ENCODE results near the gene PSMB2. TPM values are rescaled to one million over a fixed set of nuclear protein-coding genes. Genes with fewer than 3 reads are reported as not detected.
A peak's percentile ranks its signal among the peaks of the same experiment; 100 is the strongest.

Gene PSMB2
- total and polyA plus RNA-seq, 7 donors = 38.6 to 117 (median 68.2) TPM

- 63 to 78% (median 64%) methylated on average over 3 of the region's 3 CpGs for WGBS, 3 donors
- no peak for ATAC-seq
- no peak for TF ChIP-seq CTCF (IDR thresholded peaks at IDR 0.05)
- Histone ChIP-seq H3K4me1 (no peaks in the 10 kb centered on the region), H3K27me3 (ENCODE audit: insufficient read depth in 3 of 3, low read length in 2 of 3) (no peaks in the 10 kb centered on the region), H3K36me3 (ENCODE audit: insufficient read depth in 1 of 2, low read depth in 1 of 2) (peaks cover 11 to 52% of the 10 kb centered on the region in 2 donors), H3K4me3 (no peak overlapping the region), H3K9me3 (no peaks in the 10 kb centered on the region), H3K27ac (no peak overlapping the region)
- no peak for DNase-seq
- intact Hi-C loops (cut with DNase I) = no loop called here
Observed at GRCh38 chr1:35599411-35599810, 41.9 kb downstream of the PSMB2 start.

GRCh38 chr1:35598895-35599294, 42.4 kb downstream of the PSMB2 start:
- no peaks in the 10 kb centered on the region for H3K27me3 ChIP-seq (ENCODE audit: insufficient read depth in 3 of 3, low read length in 2 of 3)
- no peak overlapping the region for H3K4me3 ChIP-seq
- H3K9me3 ChIP-seq = no peaks in the 10 kb centered on the region
- intact Hi-C loops (cut with DNase I) = no loop called here
- H3K36me3 ChIP-seq (ENCODE audit: insufficient read depth in 1 of 2, low read depth in 1 of 2) = peaks cover 11 to 47% of the 10 kb centered on the region in 2 donors
- ATAC-seq = no peak
- no peaks in the 10 kb centered on the region for H3K4me1 ChIP-seq
- 64 to 70% (median 64%) methylated on average over 2 of the region's 2 CpGs for WGBS, 3 donors
- TF ChIP-seq CTCF (IDR thresholded peaks at IDR 0.05) = no peak
- no peak overlapping the region for H3K27ac ChIP-seq
- no peak for DNase-seq

GRCh38 chr1:35597870-35598269, 43.5 kb downstream of the PSMB2 start:
- Histone ChIP-seq H3K36me3 (ENCODE audit: insufficient read depth in 1 of 2, low read depth in 1 of 2) (peaks cover 4 to 36% of the 10 kb centered on the region in 2 donors), H3K27ac (no peak overlapping the region), H3K4me1 (no peaks in the 10 kb centered on the region), H3K9me3 (no peaks in the 10 kb centered on the region), H3K27me3 (ENCODE audit: insufficient read depth in 3 of 3, low read length in 2 of 3) (no peaks in the 10 kb centered on the region), H3K4me3 (no peak overlapping the region)
- intact Hi-C loops (cut with DNase I) = no loop called here
- TF ChIP-seq CTCF (IDR thresholded peaks at IDR 0.05) = no peak
- WGBS, 3 donors = 83 to 91% (median 90%) methylated on average over 5 of the region's 5 CpGs
- ATAC-seq (no peak), DNase-seq (no peak)

GRCh38 chr1:35595684-35596083, 45.6 kb downstream of the PSMB2 start:
- H3K36me3 ChIP-seq (ENCODE audit: insufficient read depth in 1 of 2, low read depth in 1 of 2) = peaks cover 4 to 15% of the 10 kb centered on the region in 2 donors
- WGBS, 3 donors = 88 to 92% (median 91%) methylated on average over 7 of the region's 7 CpGs
- no peaks in the 10 kb centered on the region for H3K27me3 ChIP-seq (ENCODE audit: insufficient read depth in 3 of 3, low read length in 2 of 3)
- H3K9me3 ChIP-seq = no peaks in the 10 kb centered on the region
- peak in 2 of 4 donors; percentile 21 to 23 for ATAC-seq
- intact Hi-C loops (cut with DNase I) = no loop called here
- H3K4me1 ChIP-seq = no peaks in the 10 kb centered on the region
- H3K4me3 ChIP-seq = no peak overlapping the region
- H3K27ac ChIP-seq = no peak overlapping the region
- DNase-seq = no peak
- no peak for TF ChIP-seq CTCF (IDR thresholded peaks at IDR 0.05)

GRCh38 chr1:35594005-35594760, 47.1 kb downstream of the PSMB2 start:
- no peak for DNase-seq

More at GRCh38 chr1:35594005-35594760, 47.1 kb downstream of the PSMB2 start:
- no peaks in the 10 kb centered on the region for H3K36me3 ChIP-seq (ENCODE audit: insufficient read depth in 1 of 2, low read depth in 1 of 2)
- no peak overlapping the region for H3K4me3 ChIP-seq
- no peak for ATAC-seq
- intact Hi-C loops (cut with DNase I) = no loop called here
- no peaks in the 10 kb centered on the region for H3K4me1 ChIP-seq
- no peaks in the 10 kb centered on the region for H3K27me3 ChIP-seq (ENCODE audit: insufficient read depth in 3 of 3, low read length in 2 of 3)
- H3K27ac ChIP-seq = no peak overlapping the region
- no peaks in the 10 kb centered on the region for H3K9me3 ChIP-seq
- no peak for TF ChIP-seq CTCF (IDR thresholded peaks at IDR 0.05)
- WGBS, 3 donors = 84 to 88% (median 88%) methylated on average over 9 of the region's 9 CpGs

Measured in psoas muscle (tissue), 8 donors.